K562 (cell line): ENCODE results near the gene FUT8. TPM values are rescaled to one million over a fixed set of nuclear protein-coding genes. Genes with fewer than 3 reads are reported as not detected.
A peak's percentile ranks its signal among the peaks of the same experiment; 100 is the strongest.

Source experiments
- ATAC-seq: fragments of 200-7000 bp; cut with Tn5 transposase; 3 replicates; pipeline ENCODE4 v1.9.1; 2020; ENCODE audit warnings: moderate library complexity
- BruUV-seq: library from RNA; stranded (reverse); fragments of 400-500 nt; replicated peaks from 2 replicates; lab custom pipeline; 2021; lab: Mats Ljungman, UMichigan
- CTCF ChIA-PET: fragments of 300-600 bp; formaldehyde crosslinking; extraction: SDS; loops from one replicate; lab custom pipeline; 2021; ENCODE audit warnings: low intra/inter-chr PET ratio; lab: Yijun Ruan, JAX
- POLR2A ChIA-PET: fragments of 300-600, 350-650 bp; sonication (Branson Sonifier 250); formaldehyde crosslinking; extraction: SDS; loops from one replicate; lab custom pipeline; 2021; ENCODE audit warnings: antibody characterized with exemption, inconsistent platforms; lab: Yijun Ruan, JAX
- DNase-seq, 4 experiments: peaks; one replicate each; pipeline versions ENCODE4 v3.0.0 to v3.0.0-alpha.2; 2011 to 2018; ENCODE audit warnings: low spot score in 3 of 4, mixed read lengths in 3 of 4; ENCODE audit errors: extremely low read depth in 1 of 4
- FAIRE-seq: peaks from 2 replicates; lab custom pipeline; 2011; peaks lifted over from hg19 to GRCh38; lab: Jason Lieb, UNC
- H2AFZ ChIP-seq: 2 replicates; pipeline ENCODE4 v1.6.0; 2011; ENCODE audit warnings: low read depth, low read length, control low read depth, inconsistent platforms
- H3K27ac ChIP-seq: fragments of 200-600 bp; 3 replicates; pipeline ENCODE4 v1.8.0; 2011; ENCODE audit warnings: low read depth, mild to moderate bottlenecking, control low read depth, inconsistent platforms, low read length, moderate library complexity, mixed read lengths; ENCODE audit errors: extremely low read depth
- H3K27me3 ChIP-seq, 2 experiments: fragments of 300-600 bp in 1 of 2; 2 replicates in 1 of 2; 3 replicates in 1 of 2; pipeline versions ENCODE4 v1.6.0 to v1.8.0; 2011; ENCODE audit warnings: inconsistent platforms in 2 of 2, low read length in 2 of 2, mild to moderate bottlenecking in 1 of 2, mixed read lengths in 1 of 2, moderate library complexity in 1 of 2; ENCODE audit not compliant: control insufficient read depth in 2 of 2, insufficient read depth in 2 of 2
- H3K36me3 ChIP-seq: fragments of 300-600 bp; 3 replicates; pipeline ENCODE4 v1.8.0; 2011; ENCODE audit warnings: mild to moderate bottlenecking, low read length, inconsistent platforms; ENCODE audit not compliant: control insufficient read depth, insufficient read depth
- H3K4me1 ChIP-seq, 2 experiments: fragments of 200-600 bp in 1 of 2; replicated peaks in 1 of 2; 2 replicates in 1 of 2; 3 replicates in 1 of 2; pipeline versions ENCODE4 v1.5.1 to v1.8.0; 2011; ENCODE audit warnings: inconsistent platforms in 2 of 2, low read length in 2 of 2, mild to moderate bottlenecking in 1 of 2, mixed read lengths in 1 of 2, moderate library complexity in 1 of 2; ENCODE audit not compliant: control insufficient read depth in 2 of 2, insufficient read depth in 2 of 2
- H3K4me2 ChIP-seq: 2 replicates; pipeline ENCODE4 v1.6.1; 2011; ENCODE audit warnings: low read length, control low read depth, inconsistent platforms, mixed read lengths; ENCODE audit not compliant: insufficient read depth
- H3K4me3 ChIP-seq: fragments of 200-600 bp; sonication (generic), shearing (Covaris generic); 2 replicates; pipeline ENCODE4 v1.5.1; 2016; ENCODE audit warnings: control low read depth, inconsistent platforms
- H3K79me2 ChIP-seq: fragments of 200-600 bp; 3 replicates; pipeline ENCODE4 v1.8.0; 2011; ENCODE audit warnings: low read length, inconsistent platforms; ENCODE audit not compliant: control insufficient read depth, insufficient read depth
- H3K9ac ChIP-seq, 2 experiments: 2 replicates each; pipeline versions ENCODE4 v1.6.0 to v1.6.1; 2011; ENCODE audit warnings: low read depth in 2 of 2, low read length in 2 of 2, control low read depth in 1 of 2, inconsistent platforms in 1 of 2, mild to moderate bottlenecking in 1 of 2, mixed read lengths in 1 of 2; ENCODE audit not compliant: insufficient read depth in 1 of 2
- H3K9me1 ChIP-seq: one replicate; pipeline ENCODE4 v1.6.0; 2011; ENCODE audit warnings: inconsistent platforms, mild to moderate bottlenecking, low read length, moderate library complexity; ENCODE audit not compliant: control insufficient read depth, insufficient read depth
- H3K9me3 ChIP-seq: replicated peaks from 2 replicates; pipeline ENCODE4 v1.5.1; 2011; ENCODE audit warnings: low read depth, low read length, inconsistent platforms; ENCODE audit not compliant: control insufficient read depth, insufficient read depth
- H4K20me1 ChIP-seq: replicated peaks from 2 replicates; pipeline ENCODE4 v1.6.1; 2011; ENCODE audit warnings: low read length, inconsistent platforms, mixed read lengths; ENCODE audit not compliant: control insufficient read depth, insufficient read depth
- DNMT1 ChIP-seq: fragments of 450-650 bp; IDR thresholded peaks from 2 replicates; pipeline ENCODE4 v1.6.1; 2016; ENCODE audit warnings: antibody characterized with exemption, mild to moderate bottlenecking
- TCF3 ChIP-seq: sonication (generic); formaldehyde crosslinking; IDR thresholded peaks from 2 replicates; pipeline ENCODE4 v1.4.0; 2020; ENCODE audit warnings: mild to moderate bottlenecking, missing genetic modification reagents
- TCFL5 ChIP-seq: fragments of 250-450 bp; sonication (Bioruptor Pico); conservative IDR thresholded peaks from 2 replicates; pipeline ENCODE4 v1.6.1; 2021; ENCODE audit warnings: mild to moderate bottlenecking, moderate library complexity, matching md5 sums
- ZNF121 ChIP-seq: sonication (generic); formaldehyde crosslinking; conservative IDR thresholded peaks from 2 replicates; pipeline ENCODE4 v1.8.0; 2022; ENCODE audit warnings: missing genetic modification reagents
- WGBS: fragments of 100-300 bp; shearing (Covaris generic); methylation state at CpG from one replicate; pipeline ENCODE4 v1.1.6; 2016; ENCODE audit warnings: low coverage, mixed read lengths; ENCODE audit not compliant: insufficient coverage; ENCODE audit errors: missing lambda C conversion rate; 5-methylcytosine and 5-hydroxymethylcytosine counted together
- in situ Hi-C: fragments of 300-500 bp; cut with MboI; formaldehyde crosslinking; loops from 4 replicates; pipeline ENCODE4 v1.15.0; 2018; ENCODE audit warnings: inconsistent platforms, mixed read lengths
- intact Hi-C: fragments of 100-400 bp; cut with micrococcal nuclease; formaldehyde crosslinking; loops from 2 replicates; pipeline ENCODE4 v1.14.2; 2022
- polyA plus RNA-seq, 8 experiments: library from polyadenylated mRNA; depleted of rRNA in 4 of 8; stranded (reverse) in 5 of 8; unstranded in 3 of 8; fragments of >200 nt; fragmentation: Nextera tagmentation in 2 of 8; fragmentation: Illumina TruSeq in 1 of 8; extraction: Ambion mirVana in 2 of 8; extraction: Trizol in 1 of 8; gene quantifications; 2 replicates each; pipeline versions ENCODE4 v1.2.1 to v1.2.3, GENCODE V29; 2011 to 2014; ENCODE audit warnings: inconsistent platforms in 1 of 8, missing spikeins in 1 of 8
- total RNA-seq, 7 experiments: library from RNA; depleted of rRNA in 6 of 7; stranded (reverse); fragments of >200 nt in 6 of 7; fragmentation: Illumina TruSeq in 2 of 7; extraction: Trizol in 2 of 7; gene quantifications; 2 replicates each; pipeline versions ENCODE4 v1.2.1 to v1.2.3, GENCODE V29; 2011 to 2021; ENCODE audit warnings: low replicate concordance in 1 of 7
- TF ChIP-seq, protein P1 (sequence below), 2 experiments: fragments of 450-650 bp in 1 of 2; sonication (generic) in 1 of 2; formaldehyde crosslinking in 1 of 2; IDR thresholded peaks; 2 replicates each; pipeline versions ENCODE4 v1.7.1 to v1.9.0; 2016 to 2022; ENCODE audit warnings: inconsistent platforms in 1 of 2, mild to moderate bottlenecking in 1 of 2, missing genetic modification reagents in 1 of 2

Gene FUT8
- total and polyA plus RNA-seq, 9 of the 15 experiments (the other 6 are each of a cell fraction or from before 2014, with no cell fraction given): 4.1 to 15.2 (median 7.8) TPM

DNA sequence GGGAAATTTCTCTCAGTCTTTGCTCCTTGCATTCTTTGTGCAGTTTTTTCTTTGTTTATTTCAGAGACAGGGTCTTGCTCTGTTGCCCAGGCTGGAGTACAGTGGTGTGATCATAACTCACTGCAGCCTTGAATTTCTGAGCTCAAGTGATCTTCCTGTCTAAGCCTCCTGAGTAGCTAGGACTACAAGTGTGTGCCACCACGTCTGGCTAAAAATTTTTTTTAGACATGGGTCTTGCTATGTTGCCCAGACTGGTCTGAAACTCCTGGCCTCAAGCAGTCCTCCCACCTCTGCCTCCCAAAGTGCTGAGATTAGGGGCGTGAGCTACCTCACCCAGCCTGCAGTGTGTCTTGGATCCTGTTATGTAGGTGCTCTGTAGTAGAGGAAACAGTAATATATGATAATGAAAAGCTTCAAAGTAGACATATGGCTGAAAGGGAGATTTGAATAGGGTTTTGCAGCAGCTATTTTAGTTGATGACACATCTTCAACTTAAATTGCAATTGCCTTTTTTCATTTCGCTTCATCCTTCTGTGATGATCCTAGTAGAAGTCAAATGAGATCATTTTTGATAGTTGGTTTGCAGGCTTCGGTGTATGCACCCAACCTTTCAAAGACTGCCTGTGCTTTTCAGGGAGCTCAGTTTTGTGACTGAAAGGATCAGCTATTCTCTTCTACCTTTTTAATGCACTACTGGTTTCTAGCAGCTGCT lies 75.4 kb downstream of the FUT8 start:
- Histone ChIP-seq H3K4me2 (no peak overlapping the region), H3K9ac (no peak overlapping the region), H2AFZ (no peak overlapping the region), H3K9me1 (no peaks in the 10 kb centered on the region), H3K27ac (no peak overlapping the region), H4K20me1 (no peaks in the 10 kb centered on the region), H3K27me3 (no peaks in the 10 kb centered on the region), H3K36me3 (no peaks in the 10 kb centered on the region), H3K4me1 (peaks cover 0 to 5% of the 10 kb centered on the region in 2 experiments; a peak in 2 of 5 replicates), H3K4me3 (no peak overlapping the region), H3K9me3 (no peaks in the 10 kb centered on the region), H3K79me2 (no peaks in the 10 kb centered on the region; the same call in 1 of the 3 replicates)
- TF ChIP-seq TCFL5 (CRISPR knock-in tag) (no peak), ZNF121 (CRISPR knock-in tag) (peak; percentile 81)
- ATAC-seq: no peak
- POLR2A ChIA-PET: interaction anchor here (0.7 to 0.9 kb wide), 2 partner anchors 12 to 15 kb away, joined by 3 read pairs; no protein-coding TSS in a partner anchor
- CTCF ChIA-PET: no interaction called here
- no peak for FAIRE-seq
- intact Hi-C loops: loop anchor here (5.0 kb wide), 1 partner anchor 71 kb away; no protein-coding TSS in a partner anchor
- no TSS peak for BruUV-seq
- in situ Hi-C loops: no loop called here
- 37% methylated on average over 4 of the region's 4 CpGs for WGBS
- no peak for DNase-seq

DNA sequence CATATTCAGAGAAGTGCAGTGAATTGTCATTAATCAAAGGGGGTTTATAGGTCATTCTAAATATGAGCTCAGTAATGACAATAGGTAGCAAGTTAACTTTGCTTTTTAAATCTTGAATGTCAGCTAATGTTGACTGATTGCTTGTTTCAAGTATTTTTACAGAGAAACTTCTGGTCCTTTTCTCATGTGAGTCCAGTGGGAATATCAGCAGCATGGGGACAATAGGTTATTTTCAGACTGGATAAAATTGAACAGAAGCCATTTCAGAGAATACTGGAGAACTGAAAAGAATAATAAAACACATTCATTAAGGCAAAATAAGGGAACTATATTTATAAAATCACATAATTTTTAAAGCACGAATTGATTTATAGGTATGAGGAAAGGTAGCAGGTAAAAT lies 78.7 kb downstream of the FUT8 start:
- in situ Hi-C loops: no loop called here
- H3K79me2 ChIP-seq: no peaks in the 10 kb centered on the region
- TF ChIP-seq, protein P1, sequence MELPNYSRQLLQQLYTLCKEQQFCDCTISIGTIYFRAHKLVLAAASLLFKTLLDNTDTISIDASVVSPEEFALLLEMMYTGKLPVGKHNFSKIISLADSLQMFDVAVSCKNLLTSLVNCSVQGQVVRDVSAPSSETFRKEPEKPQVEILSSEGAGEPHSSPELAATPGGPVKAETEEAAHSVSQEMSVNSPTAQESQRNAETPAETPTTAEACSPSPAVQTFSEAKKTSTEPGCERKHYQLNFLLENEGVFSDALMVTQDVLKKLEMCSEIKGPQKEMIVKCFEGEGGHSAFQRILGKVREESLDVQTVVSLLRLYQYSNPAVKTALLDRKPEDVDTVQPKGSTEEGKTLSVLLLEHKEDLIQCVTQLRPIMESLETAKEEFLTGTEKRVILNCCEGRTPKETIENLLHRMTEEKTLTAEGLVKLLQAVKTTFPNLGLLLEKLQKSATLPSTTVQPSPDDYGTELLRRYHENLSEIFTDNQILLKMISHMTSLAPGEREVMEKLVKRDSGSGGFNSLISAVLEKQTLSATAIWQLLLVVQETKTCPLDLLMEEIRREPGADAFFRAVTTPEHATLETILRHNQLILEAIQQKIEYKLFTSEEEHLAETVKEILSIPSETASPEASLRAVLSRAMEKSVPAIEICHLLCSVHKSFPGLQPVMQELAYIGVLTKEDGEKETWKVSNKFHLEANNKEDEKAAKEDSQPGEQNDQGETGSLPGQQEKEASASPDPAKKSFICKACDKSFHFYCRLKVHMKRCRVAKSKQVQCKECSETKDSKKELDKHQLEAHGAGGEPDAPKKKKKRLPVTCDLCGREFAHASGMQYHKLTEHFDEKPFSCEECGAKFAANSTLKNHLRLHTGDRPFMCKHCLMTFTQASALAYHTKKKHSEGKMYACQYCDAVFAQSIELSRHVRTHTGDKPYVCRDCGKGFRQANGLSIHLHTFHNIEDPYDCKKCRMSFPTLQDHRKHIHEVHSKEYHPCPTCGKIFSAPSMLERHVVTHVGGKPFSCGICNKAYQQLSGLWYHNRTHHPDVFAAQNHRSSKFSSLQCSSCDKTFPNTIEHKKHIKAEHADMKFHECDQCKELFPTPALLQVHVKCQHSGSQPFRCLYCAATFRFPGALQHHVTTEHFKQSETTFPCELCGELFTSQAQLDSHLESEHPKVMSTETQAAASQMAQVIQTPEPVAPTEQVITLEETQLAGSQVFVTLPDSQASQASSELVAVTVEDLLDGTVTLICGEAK (IDR thresholded peaks at IDR 0.05): no peak
- TF ChIP-seq, protein P1 (CRISPR knock-in tag; IDR thresholded peaks at IDR 0.05): no peak
- no peak for TF ChIP-seq TCF3 (CRISPR knock-in tag)
- no peak for TF ChIP-seq DNMT1

More for the DNA sequence above, 78.7 kb downstream of the FUT8 start:
- Histone ChIP-seq H3K27me3 (no peaks in the 10 kb centered on the region), H3K4me3 (no peak overlapping the region), H3K9me3 (no peaks in the 10 kb centered on the region), H3K9me1 (no peaks in the 10 kb centered on the region), H3K36me3 (no peaks in the 10 kb centered on the region), H2AFZ (no peak overlapping the region), H3K4me1 (no peaks in the 10 kb centered on the region), H3K4me2 (no peak overlapping the region), H4K20me1 (no peaks in the 10 kb centered on the region), H3K9ac (no peak overlapping the region), H3K27ac (no peak overlapping the region)
- ATAC-seq (no peak), DNase-seq (no peak), FAIRE-seq (no peak)
- intact Hi-C loops: no loop called here
- ChIA-PET POLR2A (no interaction called here), CTCF (no interaction called here)
- no TSS peak for BruUV-seq
- WGBS: 50% methylated on average over 1 of the region's 1 CpG
